IMR-90 (cell line): ENCODE measurements around the gene SLC27A4. TPM values are rescaled to one million over a fixed set of nuclear protein-coding genes. Genes with fewer than 3 reads are reported as not detected.

Experiments
- ATAC-seq: fragments of 200-7000 bp; cut with Tn5 transposase; 2 replicates; pipeline ENCODE4 v1.9.1; 2020; ENCODE audit warnings: low read depth, mild to moderate bottlenecking, moderate library complexity
- BruUV-seq: library from RNA; stranded (reverse); fragments of 400-500 nt; replicated peaks from 2 replicates; lab custom pipeline; 2021; lab: Mats Ljungman, UMichigan
- CTCF ChIA-PET: fragments of 300-600 bp; formaldehyde crosslinking; extraction: SDS; loops from one replicate; lab custom pipeline; 2021; ENCODE audit warnings: antibody characterized with exemption; lab: Yijun Ruan, JAX
- POLR2A ChIA-PET: fragments of 300-600 bp; sonication (Branson Sonifier 250); formaldehyde crosslinking; loops from one replicate; lab custom pipeline; 2022; ENCODE audit warnings: antibody characterized with exemption; ENCODE audit not compliant: unreplicated experiment; lab: Charles Lee
- DNase-seq: peaks from one replicate; pipeline ENCODE4 v3.0.0; 2013
- H2AFZ ChIP-seq: replicated peaks from 2 replicates; pipeline ENCODE3; 2013; ENCODE audit warnings: low read length, mild to moderate bottlenecking; ENCODE audit not compliant: poor library complexity
- H2AK5ac ChIP-seq: 2 replicates; pipeline ENCODE4 v1.6.1; 2013; ENCODE audit warnings: low read depth, low read length, inconsistent platforms
- H2AK9ac ChIP-seq: replicated peaks from 2 replicates; pipeline ENCODE3; 2013; ENCODE audit warnings: mild to moderate bottlenecking, low read depth, low read length, moderate library complexity; ENCODE audit not compliant: poor library complexity
- H2BK120ac ChIP-seq: 2 replicates; pipeline ENCODE4 v1.6.1; 2013; ENCODE audit warnings: low read depth, low read length, inconsistent platforms
- H2BK15ac ChIP-seq: 3 replicates; pipeline ENCODE4 v1.6.1; 2013; ENCODE audit warnings: low read depth, low read length, inconsistent platforms
- H2BK20ac ChIP-seq: 2 replicates; pipeline ENCODE4 v1.6.1; 2013; ENCODE audit warnings: low read depth, mild to moderate bottlenecking, inconsistent platforms, low read length, moderate library complexity
- H2BK5ac ChIP-seq: 2 replicates; pipeline ENCODE4 v1.6.1; 2013; ENCODE audit warnings: mild to moderate bottlenecking, low read depth, low read length, inconsistent platforms; ENCODE audit not compliant: poor library complexity, severe bottlenecking
- H3K14ac ChIP-seq: replicated peaks from 2 replicates; pipeline ENCODE4 v1.6.1; 2013; ENCODE audit warnings: low read depth, low read length, inconsistent platforms
- H3K18ac ChIP-seq: 2 replicates; pipeline ENCODE4 v1.6.1; 2013; ENCODE audit warnings: low read depth, low read length, control low read depth
- H3K23ac ChIP-seq: 2 replicates; pipeline ENCODE4 v1.6.1; 2013; ENCODE audit warnings: low read depth, low read length, inconsistent platforms
- H3K27ac ChIP-seq: 2 replicates; pipeline ENCODE4 v1.5.1; 2013; ENCODE audit warnings: mild to moderate bottlenecking, control low read depth, low read length; ENCODE audit not compliant: insufficient read depth
- H3K27me3 ChIP-seq: 2 replicates; pipeline ENCODE4 v1.6.1; 2013; ENCODE audit warnings: low read length; ENCODE audit not compliant: control insufficient read depth, insufficient read depth
- H3K36me3 ChIP-seq: 2 replicates; pipeline ENCODE4 v1.6.1; 2013; ENCODE audit warnings: low read length, mixed read lengths; ENCODE audit not compliant: control insufficient read depth, insufficient read depth
- H3K4ac ChIP-seq: 2 replicates; pipeline ENCODE4 v1.6.1; 2013; ENCODE audit warnings: low read depth, low read length, inconsistent platforms
- H3K4me1 ChIP-seq: 2 replicates; pipeline ENCODE4 v1.6.1; 2013; ENCODE audit warnings: low read length, mixed read lengths; ENCODE audit not compliant: control insufficient read depth, insufficient read depth
- H3K4me2 ChIP-seq: 2 replicates; pipeline ENCODE4 v1.6.1; 2013; ENCODE audit warnings: low read depth, mild to moderate bottlenecking, control low read depth, low read length, moderate library complexity
- H3K4me3 ChIP-seq: 2 replicates; pipeline ENCODE4 v1.5.1; 2013; ENCODE audit warnings: low read depth, mild to moderate bottlenecking, control low read depth, low read length, moderate library complexity; ENCODE audit not compliant: insufficient read depth
- H3K56ac ChIP-seq: 2 replicates; pipeline ENCODE4 v1.6.1; 2013; ENCODE audit warnings: low read length, inconsistent platforms; ENCODE audit not compliant: insufficient read depth; ENCODE audit errors: extremely low read depth
- H3K79me1 ChIP-seq, 2 experiments: 2 replicates each; pipeline ENCODE4 v1.6.1; 2013; ENCODE audit warnings: low read length in 2 of 2, inconsistent platforms in 1 of 2, low read depth in 1 of 2
- H3K9ac ChIP-seq: 2 replicates; pipeline ENCODE4 v1.6.1; 2013; ENCODE audit warnings: low read depth, low read length, control low read depth
- H3K9me1 ChIP-seq: 2 replicates; pipeline ENCODE4 v1.6.1; 2013; ENCODE audit warnings: low read length, inconsistent platforms; ENCODE audit not compliant: insufficient read depth
- H3K9me3 ChIP-seq: 2 replicates; pipeline ENCODE4 v1.6.1; 2013; ENCODE audit warnings: low read length; ENCODE audit not compliant: control insufficient read depth, insufficient read depth
- H4K20me1 ChIP-seq: 2 replicates; pipeline ENCODE4 v1.6.1; 2013; ENCODE audit warnings: low read length, inconsistent platforms; ENCODE audit not compliant: insufficient read depth
- H4K5ac ChIP-seq: 2 replicates; pipeline ENCODE4 v1.6.1; 2013; ENCODE audit warnings: mild to moderate bottlenecking, low read depth, low read length, control low read depth
- H4K8ac ChIP-seq, 2 experiments: 2 replicates each; pipeline ENCODE4 v1.6.1; 2013; ENCODE audit warnings: low read depth in 2 of 2, low read length in 2 of 2, control low read depth in 1 of 2, inconsistent platforms in 1 of 2
- H4K91ac ChIP-seq: 2 replicates; pipeline ENCODE4 v1.6.1; 2013; ENCODE audit warnings: low read depth, low read length, inconsistent platforms; ENCODE audit not compliant: insufficient read depth
- FOS ChIP-seq: fragments of 150-350 bp; IDR thresholded peaks from 2 replicates; pipeline ENCODE4 v1.6.1; 2016; ENCODE audit warnings: low read depth, low read length
- MXI1 ChIP-seq: IDR thresholded peaks from 2 replicates; pipeline ENCODE4 v1.6.1; 2012; ENCODE audit warnings: low read depth, mild to moderate bottlenecking, low read length, moderate library complexity, borderline replicate concordance
- POLR2A ChIP-seq: IDR thresholded peaks from 2 replicates; pipeline ENCODE4 v1.6.1; 2012; ENCODE audit warnings: mild to moderate bottlenecking, low read depth, low read length
- SMC3 ChIP-seq: fragments of 150-350 bp; IDR thresholded peaks from 2 replicates; pipeline ENCODE4 v1.6.1; 2016; ENCODE audit warnings: low read depth, mild to moderate bottlenecking, antibody characterized with exemption, low read length, moderate library complexity
- WGBS, 2 experiments: methylation state at CpG; one replicate each; pipeline versions ENCODE4 v1.1.5 to v1.1.7; 2013; ENCODE audit warnings: missing lambda C conversion rate in 2 of 2; ENCODE audit not compliant: insufficient read length in 1 of 2; ENCODE audit errors: extremely low coverage in 2 of 2; 5-methylcytosine and 5-hydroxymethylcytosine counted together
- dilution Hi-C: fragments of 300-500 bp; cut with HindIII; formaldehyde crosslinking; loops from one replicate; pipeline ENCODE4 v1.14.3; 2018; ENCODE audit warnings: low sequenced_read_pairs; ENCODE audit not compliant: unreplicated experiment
- in situ Hi-C: fragments of 300-500 bp; cut with MboI; formaldehyde crosslinking; loops from 3 replicates; pipeline ENCODE4 v1.14.3; 2019; ENCODE audit warnings: low sequenced_read_pairs, inconsistent platforms, mixed read lengths
- intact Hi-C: fragments of 100-400 bp; cut with micrococcal nuclease; formaldehyde crosslinking; loops from 2 replicates; pipeline ENCODE4 v1.10.0; 2022
- polyA plus RNA-seq, 3 experiments: library from polyadenylated mRNA; depleted of rRNA; stranded (reverse); fragments of >200 nt; gene quantifications; 2 replicates each; pipeline ENCODE4 v1.2.3, GENCODE V29; 2012; ENCODE audit warnings: low replicate concordance in 1 of 3
- total RNA-seq: library from RNA; depleted of rRNA; stranded (reverse); fragments of >200 nt; gene quantifications from 2 replicates; pipeline ENCODE4 v1.2.3, GENCODE V29; 2012
- TF ChIP-seq, protein P1 (sequence below): conservative IDR thresholded peaks from 2 replicates; pipeline ENCODE4 v1.5.1; 2012; ENCODE audit warnings: mild to moderate bottlenecking, low read depth, low read length, improper control_type of control experiment
- TF ChIP-seq, protein P2 (sequence below): fragments of 150-350 bp; IDR thresholded peaks from 2 replicates; pipeline ENCODE4 v1.6.1; 2016; ENCODE audit warnings: low read depth, mild to moderate bottlenecking, low read length, moderate library complexity, borderline replicate concordance

SLC27A4 gene
- total and polyA plus RNA-seq, 2 of the 4 experiments (the other 2 are of a cell fraction): 9.7 to 13.7 TPM

DNA sequence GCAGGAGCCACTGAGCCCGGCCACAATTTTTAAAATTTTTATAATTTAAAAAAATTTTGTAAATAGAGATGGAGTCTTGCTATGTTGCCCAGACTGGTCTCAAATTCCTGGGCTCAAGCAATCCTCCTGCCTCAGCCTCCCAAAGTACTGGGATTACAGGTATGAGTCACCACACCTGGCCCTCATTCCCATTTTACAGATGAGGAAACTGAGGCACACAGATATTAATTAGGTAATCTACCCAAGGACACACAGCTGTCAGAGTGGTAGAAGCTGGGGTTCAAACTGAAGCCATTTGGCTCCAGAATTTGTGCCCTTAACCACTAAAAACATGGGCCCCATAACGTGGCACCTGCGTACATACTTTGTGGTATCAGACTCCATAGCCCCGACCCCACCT lies 25.6 kb upstream of the SLC27A4 start:
- Histone ChIP-seq H3K18ac (no peak overlapping the region), H3K4ac (no peak overlapping the region), H3K9ac (no peak overlapping the region), H3K56ac (no peak overlapping the region), H2BK15ac (no peak overlapping the region), H2BK120ac (no peak overlapping the region), H3K14ac (no peak overlapping the region), H3K4me1 (no peaks in the 10 kb centered on the region), H2AK9ac (no peak overlapping the region), H3K23ac (no peak overlapping the region), H3K4me2 (no peak overlapping the region), H3K9me3 (no peaks in the 10 kb centered on the region), H2AK5ac (no peak overlapping the region), H3K9me1 (0 out of 2 replicates have a peak, but pooled peaks cover 5% of the 10 kb centered on the region), H2AFZ (no peak overlapping the region), H4K8ac (no peak overlapping the region), H3K36me3 (peaks cover 44% of the 10 kb centered on the region), H2BK20ac (no peak overlapping the region), H3K4me3 (no peak overlapping the region), H3K79me1 (peaks cover 0 to 6% of the 10 kb centered on the region in 2 experiments; a peak in 2 of 4 replicates), H2BK5ac (no peak overlapping the region), H3K27ac (no peak overlapping the region), H4K91ac (no peak overlapping the region), H3K27me3 (no peaks in the 10 kb centered on the region), H4K5ac (no peak overlapping the region), H4K20me1 (no peaks in the 10 kb centered on the region)
- dilution Hi-C loops: no loop called here
- BruUV-seq: no TSS peak
- ChIA-PET CTCF (no interaction called here), POLR2A (no interaction called here)
- in situ Hi-C loops: no loop called here
- TF ChIP-seq POLR2A (no peak), MXI1 (no peak), FOS (no peak), SMC3 (no peak)
- TF ChIP-seq, protein P1, sequence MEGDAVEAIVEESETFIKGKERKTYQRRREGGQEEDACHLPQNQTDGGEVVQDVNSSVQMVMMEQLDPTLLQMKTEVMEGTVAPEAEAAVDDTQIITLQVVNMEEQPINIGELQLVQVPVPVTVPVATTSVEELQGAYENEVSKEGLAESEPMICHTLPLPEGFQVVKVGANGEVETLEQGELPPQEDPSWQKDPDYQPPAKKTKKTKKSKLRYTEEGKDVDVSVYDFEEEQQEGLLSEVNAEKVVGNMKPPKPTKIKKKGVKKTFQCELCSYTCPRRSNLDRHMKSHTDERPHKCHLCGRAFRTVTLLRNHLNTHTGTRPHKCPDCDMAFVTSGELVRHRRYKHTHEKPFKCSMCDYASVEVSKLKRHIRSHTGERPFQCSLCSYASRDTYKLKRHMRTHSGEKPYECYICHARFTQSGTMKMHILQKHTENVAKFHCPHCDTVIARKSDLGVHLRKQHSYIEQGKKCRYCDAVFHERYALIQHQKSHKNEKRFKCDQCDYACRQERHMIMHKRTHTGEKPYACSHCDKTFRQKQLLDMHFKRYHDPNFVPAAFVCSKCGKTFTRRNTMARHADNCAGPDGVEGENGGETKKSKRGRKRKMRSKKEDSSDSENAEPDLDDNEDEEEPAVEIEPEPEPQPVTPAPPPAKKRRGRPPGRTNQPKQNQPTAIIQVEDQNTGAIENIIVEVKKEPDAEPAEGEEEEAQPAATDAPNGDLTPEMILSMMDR: no peak
- TF ChIP-seq, protein P2, sequence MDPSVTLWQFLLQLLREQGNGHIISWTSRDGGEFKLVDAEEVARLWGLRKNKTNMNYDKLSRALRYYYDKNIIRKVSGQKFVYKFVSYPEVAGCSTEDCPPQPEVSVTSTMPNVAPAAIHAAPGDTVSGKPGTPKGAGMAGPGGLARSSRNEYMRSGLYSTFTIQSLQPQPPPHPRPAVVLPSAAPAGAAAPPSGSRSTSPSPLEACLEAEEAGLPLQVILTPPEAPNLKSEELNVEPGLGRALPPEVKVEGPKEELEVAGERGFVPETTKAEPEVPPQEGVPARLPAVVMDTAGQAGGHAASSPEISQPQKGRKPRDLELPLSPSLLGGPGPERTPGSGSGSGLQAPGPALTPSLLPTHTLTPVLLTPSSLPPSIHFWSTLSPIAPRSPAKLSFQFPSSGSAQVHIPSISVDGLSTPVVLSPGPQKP: no peak
- ATAC-seq (no peak), DNase-seq (no peak)
- WGBS, 2 experiments: no CpG with 5 or more reads among the region's 4 CpGs
- intact Hi-C loops: no loop called here
